GM15510 (cell line): Measurements from ENCODE around the gene ANO9.

ENCODE experiments used
- POLR2A ChIP-seq: IDR thresholded peaks from 3 replicates; pipeline ENCODE4 v1.6.1; 2011; ENCODE audit warnings: borderline replicate concordance; ENCODE audit not compliant: insufficient read length; ENCODE audit errors: extremely low read depth

The ANO9 gene

DNA sequence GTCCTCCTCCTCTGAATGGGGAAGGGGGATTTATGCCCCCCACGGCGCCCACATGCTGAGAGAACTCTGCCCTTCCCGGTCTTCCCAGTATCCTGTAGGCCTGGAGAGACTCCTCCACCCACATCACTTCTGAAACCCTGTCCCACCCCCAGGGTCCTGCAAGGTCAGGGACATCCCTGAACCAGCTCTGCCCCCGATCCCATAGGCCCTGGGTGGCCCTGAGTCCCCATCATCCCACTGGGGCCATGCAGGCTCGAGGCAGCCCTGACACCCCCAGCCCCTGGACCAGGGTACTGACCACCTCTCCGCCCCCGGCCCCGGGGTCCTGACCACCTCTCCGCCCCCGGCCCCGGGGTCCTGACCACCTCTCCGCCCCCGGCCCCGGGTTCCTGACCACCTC, 60.8 kb downstream of the ANO9 start:
- TF ChIP-seq POLR2A: no peak

DNA sequence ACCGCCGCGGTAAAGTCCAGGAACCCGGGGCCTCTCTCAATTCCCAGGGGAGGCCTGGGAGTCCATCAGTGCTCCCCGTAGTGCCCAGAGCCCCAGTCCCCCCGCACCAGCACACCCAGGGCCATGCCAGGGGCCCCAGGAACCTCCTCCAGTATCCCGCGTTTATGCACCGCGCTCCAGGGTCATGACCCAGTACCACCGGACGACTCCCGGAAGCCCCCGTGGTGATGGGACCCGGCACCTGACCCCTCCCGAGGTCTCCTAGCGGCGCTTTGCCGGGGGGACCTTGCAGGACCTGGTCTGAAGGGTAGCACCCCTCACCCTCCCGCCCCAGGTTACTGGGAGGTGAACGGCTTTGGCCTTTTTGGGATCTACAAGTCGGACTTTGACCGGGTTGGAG, 61.3 kb downstream of the ANO9 start:
- TF ChIP-seq POLR2A: no peak

DNA sequence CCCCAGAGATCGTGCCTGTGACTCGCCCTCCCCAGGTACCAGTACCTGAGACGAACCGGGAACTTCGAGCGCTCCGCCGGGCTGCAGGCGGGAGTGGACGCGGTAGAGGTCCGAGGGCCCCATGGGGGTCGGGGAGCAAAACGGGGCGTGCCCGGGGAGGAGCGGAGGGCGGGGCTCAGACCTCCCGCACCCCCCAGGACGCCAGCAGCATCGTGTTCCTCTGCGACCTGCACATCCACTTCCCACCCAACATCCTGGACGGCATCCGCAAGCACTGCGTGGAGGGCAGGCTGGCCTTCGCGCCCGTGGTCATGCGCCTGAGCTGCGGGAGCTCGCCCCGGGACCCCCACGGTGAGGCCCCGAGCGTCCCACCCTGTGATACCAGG, 61.7 kb downstream of the ANO9 start:
- no peak for TF ChIP-seq POLR2A

DNA sequence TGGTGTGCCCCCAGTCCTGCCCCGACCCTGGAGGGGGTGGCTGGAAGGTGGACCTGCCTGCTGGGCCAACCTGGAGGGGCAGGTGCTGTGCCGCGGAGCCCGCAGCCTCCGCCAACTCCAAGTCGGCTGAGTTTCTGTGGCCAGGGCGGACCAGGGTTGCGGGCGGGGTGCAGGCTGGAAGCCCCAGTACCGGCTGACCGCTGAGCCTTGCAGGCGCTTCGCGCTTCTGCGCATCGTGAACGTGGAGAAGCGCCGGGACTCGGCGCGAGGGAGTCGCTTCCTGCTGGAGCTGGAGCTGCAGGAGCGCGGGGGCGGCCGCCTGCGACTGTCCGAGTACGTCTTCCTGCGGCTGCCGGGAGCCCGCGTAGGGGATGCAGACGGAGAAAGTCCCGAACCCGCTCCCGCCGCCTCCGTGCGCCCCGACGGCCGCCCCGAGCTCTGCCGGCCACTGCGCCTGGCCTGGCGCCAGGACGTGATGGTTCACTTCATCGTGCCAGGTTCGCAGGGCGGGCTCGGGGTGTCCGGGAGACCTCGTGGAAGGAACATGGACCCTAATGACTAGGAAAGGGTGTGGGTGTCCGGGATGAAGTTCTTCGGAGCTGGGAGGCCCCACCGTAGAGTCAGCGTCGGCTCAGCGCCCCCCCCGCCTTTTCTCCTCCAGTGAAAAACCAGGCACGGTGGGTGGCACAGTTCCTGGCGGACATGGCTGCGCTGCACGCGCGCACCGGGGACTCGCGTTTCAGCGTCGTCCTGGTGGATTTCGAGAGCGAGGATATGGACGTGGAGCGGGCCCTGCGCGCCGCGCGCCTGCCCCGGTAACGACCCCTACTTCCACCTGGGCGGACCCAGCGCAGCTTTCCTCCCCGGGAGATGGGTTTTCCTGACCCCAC, 62.4 kb downstream of the ANO9 start:
- no peak for TF ChIP-seq POLR2A

DNA sequence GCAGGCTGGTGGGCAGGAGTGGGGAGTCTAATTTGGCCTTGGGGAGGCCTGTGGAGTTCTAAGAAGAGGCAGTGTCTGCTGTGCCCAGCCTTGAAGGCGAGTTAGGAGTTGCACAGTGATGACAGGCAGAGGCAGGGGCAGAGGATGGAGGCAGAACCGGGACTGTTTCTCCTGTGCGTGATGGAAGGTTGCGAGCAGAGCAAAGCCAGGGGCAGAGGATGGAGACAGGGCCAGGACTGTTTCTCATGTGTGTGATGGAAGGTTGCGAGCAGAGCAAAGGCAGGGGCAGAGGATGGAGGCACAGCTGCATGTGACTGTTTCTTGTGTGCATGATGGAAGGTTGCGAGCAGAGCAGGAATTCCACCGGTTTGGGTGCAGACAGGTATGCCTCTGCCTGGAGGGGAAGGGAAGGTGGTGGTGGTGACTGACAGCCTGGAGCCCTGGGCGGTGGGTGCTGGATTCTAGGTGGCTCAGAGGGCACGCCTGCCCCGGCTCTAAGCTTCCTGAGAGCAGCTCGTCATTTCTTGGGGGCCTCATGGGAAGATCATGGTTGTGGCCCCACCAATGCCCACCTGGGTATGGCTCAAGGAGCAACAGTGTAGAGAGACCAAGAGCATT, 63.8 kb downstream of the ANO9 start:
- TF ChIP-seq POLR2A: no peak

DNA sequence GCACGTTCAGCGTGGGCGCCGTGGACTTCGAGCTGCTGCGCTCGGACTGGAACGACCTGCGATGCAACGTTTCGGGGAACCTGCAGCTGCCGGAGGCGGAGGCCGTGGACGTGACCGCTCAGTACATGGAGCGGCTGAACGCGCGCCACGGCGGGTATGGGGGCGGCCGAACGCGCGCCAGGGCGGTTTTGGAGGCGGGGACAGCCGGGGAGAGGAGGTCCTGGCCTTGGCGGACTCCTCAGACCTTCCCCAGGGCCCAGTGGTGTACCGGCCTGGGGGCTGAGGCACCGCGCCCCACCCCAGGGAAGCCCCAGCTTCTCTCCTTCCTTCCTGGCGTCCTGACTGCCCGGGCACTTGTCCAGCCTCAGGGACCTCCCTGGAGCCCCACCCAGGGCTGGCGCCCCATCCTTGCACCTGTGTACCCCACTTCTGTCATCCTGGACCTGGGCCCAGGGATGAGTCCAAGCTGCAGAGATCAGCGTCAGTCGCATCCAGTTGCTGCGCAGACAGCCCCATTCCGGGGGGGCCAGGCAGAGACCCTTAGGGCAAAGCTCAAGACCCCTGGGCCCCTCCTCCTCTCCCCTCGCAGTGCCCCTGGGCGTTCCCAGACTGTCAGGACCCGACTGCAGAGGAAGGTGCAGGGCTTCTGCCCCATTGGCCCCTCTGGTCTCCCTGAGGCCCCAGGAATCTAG, 64.5 kb downstream of the ANO9 start:
- TF ChIP-seq POLR2A: no peak

DNA sequence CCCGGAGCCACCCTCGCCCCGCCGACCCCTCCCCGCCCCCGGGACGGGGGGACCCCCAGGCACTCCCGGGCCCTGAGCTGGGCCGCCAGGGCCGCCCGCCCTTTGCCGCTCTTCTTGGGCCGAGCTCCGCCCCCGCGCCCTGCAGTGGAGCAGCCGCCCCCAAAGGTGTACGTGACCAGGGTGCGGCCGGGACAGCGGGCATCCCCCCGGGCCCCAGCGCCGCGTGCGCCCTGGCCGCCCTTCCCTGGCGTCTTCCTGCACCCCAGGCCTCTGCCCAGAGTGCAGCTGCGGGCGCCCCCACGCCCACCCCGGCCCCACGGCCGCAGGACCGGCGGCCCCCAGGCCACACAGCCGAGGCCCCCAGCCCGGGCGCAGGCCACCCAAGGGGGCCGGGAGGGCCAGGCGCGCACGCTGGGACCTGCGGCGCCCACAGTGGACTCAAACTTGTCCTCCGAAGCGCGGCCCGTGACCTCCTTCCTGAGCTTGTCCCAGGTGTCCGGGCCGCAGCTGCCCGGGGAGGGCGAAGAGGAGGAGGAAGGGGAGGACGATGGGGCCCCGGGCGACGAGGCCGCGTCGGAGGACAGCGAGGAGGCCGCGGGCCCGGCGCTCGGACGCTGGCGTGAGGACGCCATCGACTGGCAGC, 65.2 kb downstream of the ANO9 start:
- no peak for TF ChIP-seq POLR2A

DNA sequence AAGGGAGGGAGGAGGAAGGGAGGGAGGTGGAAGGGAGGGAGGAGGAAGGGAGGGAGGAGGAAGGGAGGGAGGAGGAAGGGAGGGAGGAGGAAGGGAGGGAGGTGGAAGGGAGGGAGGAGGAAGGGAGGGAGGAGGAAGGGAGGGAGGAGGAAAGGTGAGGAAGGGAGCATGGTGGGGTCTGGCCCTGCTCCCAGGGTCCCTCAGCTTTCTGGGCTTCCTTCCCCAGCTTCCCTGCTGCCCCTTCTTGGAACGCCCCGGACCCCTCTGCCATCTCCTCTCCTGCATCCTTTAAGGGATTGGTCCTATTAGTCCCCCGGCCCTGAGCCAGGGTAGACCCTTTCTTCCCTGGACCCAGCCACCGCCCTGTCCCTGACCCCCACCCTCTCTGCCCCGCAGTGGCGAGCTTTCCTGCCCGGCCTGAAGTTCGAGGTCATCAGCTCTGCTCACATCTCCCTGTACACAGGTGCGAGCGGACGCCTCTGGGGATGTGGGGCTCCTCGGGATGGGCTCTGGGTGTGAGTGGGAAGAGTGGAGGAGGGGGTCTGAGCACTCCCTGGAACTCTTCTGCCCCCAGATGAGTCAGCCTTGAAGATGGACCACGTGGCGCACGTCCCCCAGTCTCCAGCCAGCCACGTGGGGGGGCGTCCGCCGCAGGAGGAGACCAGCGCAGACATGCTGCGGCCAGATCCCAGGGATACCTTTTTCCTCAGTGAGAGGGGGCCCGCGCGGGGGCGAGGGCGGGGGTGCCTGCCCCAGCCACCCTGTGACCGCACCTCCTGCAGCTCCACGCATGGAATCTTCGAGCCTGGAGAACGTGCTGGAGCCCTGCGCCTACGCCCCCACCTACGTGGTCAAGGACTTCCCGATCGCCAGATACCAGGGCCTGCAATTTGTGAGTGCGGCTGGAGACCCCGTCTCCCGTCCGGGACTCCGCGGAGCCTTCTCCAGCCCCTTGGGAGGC, 66.5 kb downstream of the ANO9 start:
- TF ChIP-seq POLR2A: no peak

DNA sequence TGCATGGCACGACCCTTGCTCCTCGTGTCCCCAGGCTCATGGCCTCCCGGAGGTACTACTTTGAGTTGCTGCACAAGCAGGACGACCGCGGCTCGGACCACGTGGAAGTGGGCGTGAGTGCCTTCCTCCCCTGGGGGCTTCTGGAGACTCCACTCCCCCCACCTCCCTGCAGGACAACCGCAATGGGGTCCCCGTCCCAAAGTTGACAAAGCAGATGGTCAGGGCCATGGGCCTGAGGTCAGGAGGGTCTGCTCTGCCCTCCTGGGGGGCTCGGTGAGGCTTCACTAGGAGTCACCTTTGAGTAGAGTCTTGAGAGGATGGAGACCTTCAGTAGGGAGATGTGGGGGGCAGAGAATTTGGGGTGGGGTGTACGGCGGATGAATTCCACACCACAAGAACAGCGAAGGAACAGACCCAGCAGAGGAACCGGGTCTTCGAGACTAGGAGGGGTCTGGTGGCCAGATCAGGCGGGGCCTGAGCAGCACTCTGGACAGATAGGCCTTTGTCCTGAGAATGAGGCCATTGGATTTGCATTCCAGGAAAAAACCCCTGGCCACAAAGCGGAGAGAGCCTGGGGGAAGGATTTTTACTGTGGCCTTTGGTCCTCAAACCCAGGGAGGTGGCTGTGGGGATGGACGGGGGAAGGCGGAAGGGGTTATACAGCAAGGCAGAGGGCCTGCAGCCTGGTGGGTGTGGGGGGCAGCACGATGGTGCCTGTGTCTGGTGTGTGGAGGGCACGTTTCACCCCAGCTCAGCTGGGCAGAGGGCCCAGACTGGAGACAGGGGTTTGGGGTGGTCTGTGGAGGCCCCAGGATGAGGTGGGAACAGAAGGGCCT, 67.9 kb downstream of the ANO9 start:
- no peak for TF ChIP-seq POLR2A

DNA sequence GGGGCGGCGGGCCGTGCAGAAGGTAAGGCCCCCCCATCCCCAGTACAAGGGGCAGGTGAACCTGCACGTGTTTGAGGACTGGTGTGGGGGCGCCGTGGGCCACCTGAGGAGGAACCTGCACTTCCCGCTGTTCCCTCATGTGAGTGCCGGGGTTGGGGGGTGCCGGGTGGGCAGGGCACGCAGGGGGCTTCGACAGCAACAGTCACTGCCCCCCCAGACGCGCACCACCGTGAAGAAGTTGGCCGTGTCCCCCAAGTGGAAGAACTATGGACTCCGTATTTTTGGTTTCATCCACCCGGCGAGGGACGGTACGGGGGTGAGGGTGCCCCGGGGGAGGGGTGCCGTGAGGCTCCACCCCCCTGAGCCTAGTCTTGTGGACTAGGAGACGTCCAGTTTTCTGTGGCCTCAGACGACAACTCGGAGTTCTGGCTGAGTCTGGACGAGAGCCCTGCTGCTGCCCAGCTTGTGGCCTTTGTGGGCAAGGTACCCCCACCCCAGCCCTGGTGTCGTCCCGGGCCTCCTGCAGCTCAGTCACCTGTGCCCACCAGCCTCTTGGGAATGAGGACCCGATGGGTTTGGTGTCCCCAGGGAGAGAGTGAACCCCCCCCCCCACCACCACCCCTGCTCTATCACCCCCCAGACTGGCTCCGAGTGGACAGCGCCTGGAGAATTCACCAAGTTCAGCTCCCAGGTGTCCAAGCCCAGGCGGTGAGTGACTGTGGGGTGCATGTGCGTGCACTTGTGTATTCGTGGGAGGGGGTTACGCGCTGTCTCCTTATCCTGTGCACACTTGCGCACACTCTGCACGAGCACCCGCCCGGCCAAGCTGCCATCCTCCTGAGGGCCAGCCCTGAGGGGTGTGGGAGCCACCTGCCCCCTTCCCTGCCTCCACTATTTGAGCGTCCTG, 68.7 kb downstream of the ANO9 start:
- no peak for TF ChIP-seq POLR2A

DNA sequence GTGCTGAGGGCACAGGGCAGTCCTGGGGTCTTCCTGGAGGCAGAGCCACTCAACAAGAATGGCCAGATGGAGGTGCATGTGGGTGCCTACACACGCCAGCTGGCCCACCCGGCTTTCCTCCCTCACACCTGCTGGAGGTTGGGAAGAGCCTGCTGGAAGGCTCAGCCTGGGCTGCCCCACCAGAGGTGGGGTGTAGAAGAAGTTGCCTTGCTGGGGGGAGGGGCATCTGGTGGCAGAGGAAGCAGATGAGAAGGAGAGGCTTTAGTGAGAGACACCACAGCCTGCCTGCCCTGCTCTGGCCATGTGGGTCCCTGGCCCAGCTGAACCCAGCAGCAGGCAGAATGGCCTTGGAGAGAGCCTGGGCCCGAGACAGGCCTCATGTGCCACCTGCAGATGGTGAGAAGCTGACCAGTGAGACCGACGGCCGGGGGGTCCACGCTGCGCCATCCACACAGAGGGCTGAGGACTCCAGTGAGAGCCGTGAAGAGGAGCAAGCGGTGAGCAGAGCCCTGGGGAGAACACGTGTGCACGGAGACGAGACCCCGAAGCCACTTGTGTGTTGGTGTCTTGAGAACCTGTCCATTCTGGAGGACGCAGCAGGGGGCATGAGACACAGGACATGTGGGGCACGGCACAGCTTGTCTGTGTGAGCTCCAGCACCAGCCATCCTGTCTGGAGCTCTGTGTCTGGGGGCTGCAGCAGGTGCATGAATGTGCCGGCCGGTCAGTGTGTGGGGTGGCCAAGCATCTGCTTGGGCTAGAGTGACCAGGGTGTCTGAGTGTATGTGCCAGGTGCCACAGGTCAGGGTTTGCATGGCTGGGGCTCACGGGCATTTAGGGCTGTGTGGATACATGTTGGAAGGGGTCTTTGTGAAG, 69.9 kb downstream of the ANO9 start:
- TF ChIP-seq POLR2A: no peak
